K562 treated with DMSO at 1 percent for 48 hours (cell line): ENCODE data around the gene CYP2A13. TPM values are rescaled to one million over a fixed set of nuclear protein-coding genes. Genes with fewer than 3 reads are reported as not detected.

ENCODE experiments used
- total RNA-seq: library from RNA; unstranded; fragments of 300-600 nt; gene quantifications from 2 replicates; pipeline ENCODE4 v1.2.3, GENCODE V29; 2022; ENCODE audit warnings: low replicate concordance; ENCODE audit errors: extremely low read depth

The CYP2A13 gene, protein sequence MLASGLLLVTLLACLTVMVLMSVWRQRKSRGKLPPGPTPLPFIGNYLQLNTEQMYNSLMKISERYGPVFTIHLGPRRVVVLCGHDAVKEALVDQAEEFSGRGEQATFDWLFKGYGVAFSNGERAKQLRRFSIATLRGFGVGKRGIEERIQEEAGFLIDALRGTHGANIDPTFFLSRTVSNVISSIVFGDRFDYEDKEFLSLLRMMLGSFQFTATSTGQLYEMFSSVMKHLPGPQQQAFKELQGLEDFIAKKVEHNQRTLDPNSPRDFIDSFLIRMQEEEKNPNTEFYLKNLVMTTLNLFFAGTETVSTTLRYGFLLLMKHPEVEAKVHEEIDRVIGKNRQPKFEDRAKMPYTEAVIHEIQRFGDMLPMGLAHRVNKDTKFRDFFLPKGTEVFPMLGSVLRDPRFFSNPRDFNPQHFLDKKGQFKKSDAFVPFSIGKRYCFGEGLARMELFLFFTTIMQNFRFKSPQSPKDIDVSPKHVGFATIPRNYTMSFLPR
- total RNA-seq, result not detected in 2 replicates

DNA sequence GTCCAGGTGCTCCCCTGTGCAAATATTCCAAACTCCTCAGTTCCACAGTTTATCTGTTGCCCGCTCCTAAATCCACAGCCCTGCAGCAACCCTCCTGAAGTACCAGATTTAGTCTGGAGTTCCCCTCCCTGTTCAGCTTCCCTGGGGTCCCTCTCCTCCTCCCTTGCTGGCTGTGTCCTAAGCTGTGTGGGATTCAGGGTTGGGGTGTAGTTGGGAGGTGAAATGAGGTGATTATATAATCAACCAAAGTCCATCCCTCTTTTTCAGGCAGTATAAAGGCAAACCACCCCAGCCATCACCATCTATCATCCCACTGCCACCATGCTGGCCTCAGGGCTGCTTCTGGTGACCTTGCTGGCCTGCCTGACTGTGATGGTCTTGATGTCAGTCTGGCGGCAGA lies at the start of gene CYP2A13:
TSS of gene CYP2A13 (plus strand) at position 301 of the 400 bp plus-strand sequence. CDS start at position 322, 21 bp downstream.

DNA sequence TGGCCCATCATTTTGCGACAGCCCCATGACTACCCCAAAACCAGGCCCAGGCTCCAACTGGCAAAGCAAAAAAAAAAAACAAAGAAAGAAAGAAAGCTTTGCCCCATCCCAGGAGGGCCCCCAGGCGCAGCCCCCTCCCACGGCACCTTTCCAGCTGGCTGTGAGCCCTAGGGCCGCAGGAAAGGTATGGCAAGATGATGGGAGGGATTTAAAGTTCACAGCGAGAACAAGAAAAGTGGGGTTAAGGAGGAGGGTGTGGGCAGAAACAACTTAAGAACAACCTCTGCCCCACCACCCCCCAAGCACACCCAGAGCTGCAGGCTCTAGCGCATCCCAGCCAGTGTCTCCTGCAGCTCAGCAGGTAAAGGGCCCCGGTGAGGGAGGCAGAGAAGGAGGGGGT lies 25.9 kb downstream of the CYP2A13 start, which contains the start of gene CYP2F1:
TSS of gene CYP2F1 (plus strand) at position 301 of the 400 bp plus-strand sequence. CDS start 1,757 bp downstream, outside the sequence.

Other genes starting within 250 kb of the CYP2A13 start
- gene CYP2A6, start 238.0 kb upstream of the CYP2A13 start, total RNA-seq, result not detected in 2 replicates
- gene CYP2A7, start 206.2 kb upstream of the CYP2A13 start, total RNA-seq, result not detected in 2 replicates
- gene CYP2B6, start 97.2 kb upstream of the CYP2A13 start, total RNA-seq, result not detected in 2 replicates
- not detected in 2 replicates for gene CYP2F1, start 26.0 kb downstream of the CYP2A13 start, total RNA-seq
- not detected in 2 replicates for gene CYP2S1, start 104.8 kb downstream of the CYP2A13 start, total RNA-seq
- gene AXL, start 130.8 kb downstream of the CYP2A13 start, total RNA-seq, result not detected in 2 replicates
- 971 and 1,312 TPM in 2 replicates for gene HNRNPUL1, start 175.9 kb downstream of the CYP2A13 start, total RNA-seq
- not detected in 2 replicates for gene CCDC97, start 221.7 kb downstream of the CYP2A13 start, total RNA-seq